GM18868 (cell line): ENCODE data around the gene SLC35B2.

Experiments
- ATAC-seq: cut with Tn5 transposase; IDR thresholded peaks from one replicate; pipeline ENCODE4 v1.9.1; 2021; ENCODE audit warnings: mild to moderate bottlenecking, moderate library complexity; ENCODE audit not compliant: unreplicated experiment

Gene SLC35B2

DNA sequence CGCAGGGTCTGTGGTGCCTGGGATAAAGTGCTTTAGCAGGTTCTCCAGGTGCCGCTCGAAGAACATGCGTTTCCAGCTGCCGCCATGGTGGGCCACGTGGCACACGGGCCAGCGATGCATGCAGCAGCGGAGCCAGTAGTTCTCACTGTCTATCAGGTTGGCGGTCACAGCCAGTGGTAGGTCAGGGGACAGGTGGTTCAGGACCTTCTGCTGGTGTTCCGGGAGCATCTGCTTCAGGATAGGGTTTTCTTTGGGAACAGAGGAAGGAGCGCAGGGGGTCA, 28.9 kb upstream of the SLC35B2 start:
- ATAC-seq: no peak

DNA sequence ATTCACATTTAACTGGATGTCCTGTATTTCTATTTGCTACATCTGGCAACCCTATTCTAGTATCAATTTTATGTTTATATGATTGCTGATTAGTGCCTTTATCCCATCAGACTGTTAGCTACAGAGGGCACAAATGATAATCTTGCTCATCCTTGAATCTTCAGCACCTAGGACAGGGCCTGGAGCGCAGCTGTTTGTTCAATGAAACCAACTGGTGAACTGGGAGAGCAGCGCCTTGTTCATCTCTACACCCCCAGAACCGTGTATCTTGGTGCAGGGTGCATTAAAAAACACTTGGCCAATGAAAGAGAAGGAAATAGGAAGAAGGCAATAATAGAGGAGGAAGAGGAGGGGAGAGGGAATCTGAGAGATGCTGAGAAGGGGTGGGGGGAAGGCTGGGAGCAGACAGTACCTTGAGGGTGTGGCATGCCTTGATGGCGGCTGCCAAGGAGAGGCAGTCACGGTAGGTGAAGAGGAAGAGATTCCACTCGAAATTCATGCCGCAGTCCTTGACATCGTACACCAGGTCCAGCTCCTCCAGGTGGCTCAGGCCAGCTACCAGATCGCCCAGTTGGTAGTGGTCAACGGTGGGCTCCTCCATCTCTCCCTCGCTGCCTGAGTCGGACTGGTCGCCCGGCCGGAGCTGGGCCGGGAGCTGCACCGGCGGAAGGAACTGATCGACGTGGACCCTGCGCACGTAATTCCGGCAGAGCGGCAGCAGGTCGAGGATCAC, 28.4 kb upstream of the SLC35B2 start:
- no peak for ATAC-seq

DNA sequence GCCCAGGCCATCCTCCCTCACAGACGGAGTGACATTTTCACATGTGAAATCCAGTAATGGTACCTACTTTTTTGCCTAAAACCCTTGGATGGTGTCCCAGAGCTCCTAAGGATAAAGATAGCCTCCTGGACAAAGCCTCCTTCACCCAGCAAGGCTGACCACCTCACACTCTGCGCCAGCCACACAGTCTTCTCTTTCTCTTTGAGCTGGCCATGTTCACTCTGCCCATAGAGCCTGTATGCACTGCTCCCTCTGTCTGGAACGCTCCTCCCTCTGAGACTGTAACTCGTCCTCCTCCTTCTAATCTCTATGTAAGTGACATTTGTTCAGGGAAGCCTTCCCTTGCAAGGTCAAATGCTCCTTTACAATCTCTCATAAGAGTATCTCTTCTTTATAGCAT, 27.5 kb upstream of the SLC35B2 start:
- ATAC-seq: no peak

- no peak for ATAC-seq
Measured at GRCh38 chr6:44284121-44284520, 26.8 kb upstream of the SLC35B2 start.

GRCh38 chr6:44278774-44279697, 21.7 kb upstream of the SLC35B2 start:
- ATAC-seq: no peak

- no peak for ATAC-seq
Measured at GRCh38 chr6:44278315-44278714, 21.0 kb upstream of the SLC35B2 start.

GRCh38 chr6:44277763-44278162, 20.4 kb upstream of the SLC35B2 start:
- ATAC-seq: no peak

DNA sequence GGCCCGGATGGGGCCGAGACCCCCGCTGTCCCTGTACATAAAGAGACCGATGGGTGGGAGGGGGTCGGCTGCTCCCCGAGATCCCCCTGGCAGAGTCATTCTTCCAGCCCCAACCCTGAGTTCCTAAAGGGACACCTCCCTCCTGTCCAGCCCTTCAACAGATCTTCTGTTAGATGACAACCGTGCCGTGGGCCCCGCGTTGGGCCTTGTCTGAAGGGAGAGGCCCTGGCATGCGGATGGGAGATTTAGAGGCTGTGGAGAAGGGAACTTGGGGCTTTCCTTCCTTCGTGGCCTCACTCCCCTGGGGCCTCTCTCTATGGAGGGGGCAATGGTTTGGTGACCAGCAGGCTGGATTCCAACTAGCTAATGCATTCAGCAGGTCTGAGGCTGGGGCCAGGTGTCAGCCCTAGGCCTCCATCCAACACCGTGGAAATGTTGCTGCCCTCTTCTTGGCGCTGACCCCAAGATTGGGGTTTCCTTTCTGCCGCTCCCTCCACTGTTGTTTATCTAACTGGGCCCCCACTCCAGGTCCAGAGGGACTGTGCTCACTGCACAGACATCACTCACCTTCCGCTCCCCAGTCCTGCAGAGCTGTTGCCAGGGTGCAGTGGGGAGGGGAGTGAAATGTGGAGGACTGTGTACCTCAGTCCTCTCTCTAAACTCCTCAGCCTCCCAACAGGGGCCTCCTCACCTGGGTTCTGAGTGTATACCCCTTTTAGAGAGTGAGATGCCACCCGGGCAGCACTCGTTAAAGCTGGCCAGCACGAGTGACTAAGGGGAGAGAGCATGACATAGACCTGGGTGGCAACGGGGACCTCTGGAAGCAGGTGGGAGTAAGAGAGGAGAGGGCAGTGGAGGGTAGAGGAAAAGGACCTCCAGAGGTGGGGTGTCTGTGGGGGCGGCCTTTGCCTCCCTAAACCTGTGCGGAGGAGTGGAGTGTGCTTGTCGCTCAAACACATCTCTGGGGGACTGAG, 19.6 kb upstream of the SLC35B2 start:
- ATAC-seq: no peak

DNA sequence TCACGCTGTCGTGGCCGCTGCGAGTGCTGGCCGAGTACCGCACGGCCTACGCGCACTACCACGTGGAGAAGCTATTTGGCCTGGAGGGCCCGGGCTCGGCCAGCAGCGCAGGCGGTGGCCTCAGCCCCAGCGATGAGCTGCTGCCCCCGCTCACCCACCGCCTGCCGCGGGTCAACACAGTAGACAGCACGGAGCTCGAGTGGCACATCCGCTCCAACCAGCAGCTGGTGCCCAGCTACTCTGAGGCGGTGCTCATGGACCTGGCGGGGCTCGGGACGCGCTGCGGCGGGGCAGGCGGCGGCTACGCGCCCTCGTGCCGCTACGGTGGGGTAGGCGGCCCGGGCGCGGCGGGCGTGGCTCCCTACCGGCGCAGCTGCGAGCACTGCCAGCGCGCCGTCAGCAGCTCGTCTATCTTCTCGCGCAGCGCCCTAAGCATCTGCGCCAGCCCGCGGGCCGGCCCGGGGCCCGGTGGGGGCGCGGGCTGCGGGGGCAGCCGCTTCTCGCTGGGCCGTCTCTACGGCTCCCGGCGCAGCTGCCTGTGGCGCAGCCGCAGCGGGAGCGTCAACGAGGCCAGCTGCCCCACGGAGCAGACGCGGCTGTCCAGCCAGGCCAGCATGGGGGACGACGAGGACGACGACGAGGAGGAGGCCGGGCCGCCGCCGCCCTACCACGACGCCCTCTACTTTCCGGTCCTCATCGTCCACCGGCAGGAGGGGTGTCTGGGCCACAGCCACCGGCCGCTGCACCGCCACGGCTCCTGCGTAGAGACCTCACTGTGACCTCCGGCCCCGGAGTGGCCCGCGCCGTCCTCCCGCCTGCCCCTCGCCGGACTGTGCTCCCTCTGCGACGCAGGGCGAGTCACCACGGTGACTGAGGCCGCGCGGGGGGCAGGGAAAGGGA, 18.7 kb upstream of the SLC35B2 start:
- ATAC-seq: no peak

DNA sequence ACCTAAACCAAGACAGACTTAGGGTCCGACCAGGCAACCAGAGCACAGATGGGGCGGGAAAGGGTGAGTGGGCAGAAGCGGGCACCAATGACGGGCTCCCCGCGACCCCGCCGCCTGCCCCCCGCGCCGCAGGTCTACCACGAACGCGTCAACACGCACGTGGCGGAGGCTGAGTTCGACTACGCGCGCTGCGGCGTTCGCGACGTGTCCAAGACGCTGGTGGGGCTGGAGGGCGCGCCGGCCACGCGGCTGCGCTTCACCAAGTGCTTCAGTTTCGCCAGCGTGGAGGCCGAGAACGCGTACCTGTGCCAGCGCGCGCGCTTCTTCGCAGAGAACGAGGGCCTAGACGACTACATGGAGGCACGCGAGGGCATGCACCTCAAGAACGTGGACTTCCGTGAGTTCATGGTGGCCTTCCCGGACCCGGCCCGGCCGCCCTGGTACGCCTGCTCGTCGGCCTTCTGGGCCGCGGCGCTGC, 18.0 kb upstream of the SLC35B2 start:
- ATAC-seq: no peak

DNA sequence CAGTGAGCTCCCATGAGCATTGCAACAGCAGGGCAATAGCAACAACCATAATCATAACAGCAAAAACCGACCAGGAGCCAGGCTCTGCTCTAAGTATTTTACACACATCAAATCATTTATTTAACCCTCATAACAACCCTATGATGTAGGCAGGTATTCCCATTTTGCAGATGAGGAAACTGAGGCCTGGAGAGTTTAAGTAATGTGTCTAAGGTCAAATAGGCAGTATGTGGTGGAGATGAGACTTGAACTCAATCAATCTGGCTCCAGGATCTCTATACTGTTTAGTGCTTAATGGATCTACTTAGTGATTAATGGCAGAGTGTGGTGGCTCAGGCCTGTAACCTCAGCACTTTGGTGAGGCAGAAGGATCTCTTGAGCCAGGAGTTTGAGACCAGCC, 16.3 kb upstream of the SLC35B2 start:
- ATAC-seq: no peak

DNA sequence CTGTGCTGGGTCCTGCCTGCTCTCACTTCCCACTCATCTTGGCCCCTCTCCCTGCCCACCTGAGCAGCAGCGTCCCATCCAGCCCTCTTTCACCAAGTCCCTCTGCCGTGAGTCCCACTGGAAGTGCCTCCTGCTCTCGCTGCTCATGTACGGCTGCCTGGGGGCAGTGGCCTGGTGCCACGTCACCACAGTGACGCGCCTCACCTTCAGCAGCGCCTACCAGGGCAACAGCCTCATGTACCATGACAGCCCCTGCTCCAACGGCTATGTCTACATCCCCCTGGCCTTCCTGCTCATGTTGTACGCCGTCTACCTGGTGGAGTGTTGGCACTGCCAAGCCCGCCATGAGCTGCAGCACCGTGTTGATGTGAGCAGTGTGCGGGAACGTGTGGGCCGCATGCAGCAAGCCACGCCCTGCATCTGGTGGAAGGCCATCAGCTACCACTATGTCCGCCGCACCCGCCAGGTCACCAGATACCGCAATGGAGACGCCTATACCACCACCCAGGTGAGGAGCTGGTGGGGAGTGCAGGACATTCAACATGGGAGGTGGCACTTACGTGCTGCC, 15.8 kb upstream of the SLC35B2 start:
- ATAC-seq: no peak

DNA sequence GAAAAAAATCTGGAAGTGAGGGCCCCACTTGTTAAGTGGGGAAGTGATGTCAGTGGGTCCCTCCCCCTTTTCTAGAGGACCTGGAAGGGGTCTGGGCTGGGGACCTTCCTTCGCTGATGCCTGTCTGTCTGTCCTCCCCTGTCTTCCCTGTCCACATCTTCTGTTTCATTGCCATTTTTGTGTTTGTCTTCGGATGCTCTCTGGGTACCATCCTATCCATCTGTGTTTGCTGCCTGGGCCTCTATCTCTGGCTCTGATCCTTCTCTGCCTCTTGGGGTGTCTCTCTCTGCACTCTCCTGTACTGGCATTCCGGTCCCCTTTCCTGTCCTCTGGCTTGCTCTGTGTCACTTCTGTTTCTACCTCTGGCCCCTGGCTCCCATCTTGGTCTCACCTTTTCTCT, 15.2 kb upstream of the SLC35B2 start:
- ATAC-seq: no peak

DNA sequence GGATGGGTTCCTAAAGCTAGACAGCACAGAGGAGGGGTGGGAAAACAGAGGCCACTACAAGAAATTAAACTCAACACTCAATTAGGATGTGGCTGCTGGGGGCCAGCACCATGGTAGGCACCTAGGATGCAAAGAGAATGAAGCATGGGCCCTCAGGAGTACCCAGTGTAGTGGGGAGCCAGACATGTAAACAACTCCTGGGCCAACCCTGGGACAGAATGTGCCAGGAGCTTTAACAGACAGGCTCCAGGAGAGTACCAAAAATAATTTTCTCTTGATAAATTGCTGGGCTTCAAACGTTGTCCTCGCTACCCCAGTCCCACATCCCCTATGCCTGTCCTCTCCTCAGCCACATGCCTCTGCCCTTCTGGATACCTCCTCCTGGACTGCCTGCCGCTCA, 14.6 kb upstream of the SLC35B2 start:
- no peak for ATAC-seq

DNA sequence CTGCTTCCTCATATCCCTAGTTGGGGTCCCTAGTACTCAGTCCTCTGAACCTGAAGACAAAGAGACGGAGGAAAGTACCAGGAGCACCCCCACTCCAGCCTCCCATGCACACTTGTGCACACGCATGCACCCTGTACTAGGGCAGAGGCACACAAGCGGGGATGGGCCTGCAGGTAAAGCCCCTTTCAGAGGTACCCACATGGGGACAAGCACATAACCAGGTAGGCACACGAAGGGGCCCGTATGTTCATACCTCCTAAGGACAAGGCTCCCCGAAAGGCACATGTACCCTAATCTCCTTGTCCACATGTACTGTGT, 14.0 kb upstream of the SLC35B2 start:
- ATAC-seq: no peak

GRCh38 chr6:44270526-44271405, 13.4 kb upstream of the SLC35B2 start:
- ATAC-seq: no peak

- no peak for ATAC-seq
Measured at GRCh38 chr6:44269921-44270525, 12.7 kb upstream of the SLC35B2 start, which contains the start of gene TMEM151B. Gene TMEM151B, plus strand, starts transcription at chr6:44270450. Its CDS starts 293 bp downstream, at chr6:44270743.

- no peak for ATAC-seq
Measured at GRCh38 chr6:44269178-44269920, 12.0 kb upstream of the SLC35B2 start.
